Measurements from ENCODE around the gene PDLIM3.
A peak's percentile ranks its signal among the peaks of the same experiment; 100 is the strongest.
"Not testable (repeated sequence)": the region's sequence is repeated elsewhere in the genome, so short reads cannot be mapped to it uniquely, and the experiment has no call there.

The PDLIM3 gene

DNA sequence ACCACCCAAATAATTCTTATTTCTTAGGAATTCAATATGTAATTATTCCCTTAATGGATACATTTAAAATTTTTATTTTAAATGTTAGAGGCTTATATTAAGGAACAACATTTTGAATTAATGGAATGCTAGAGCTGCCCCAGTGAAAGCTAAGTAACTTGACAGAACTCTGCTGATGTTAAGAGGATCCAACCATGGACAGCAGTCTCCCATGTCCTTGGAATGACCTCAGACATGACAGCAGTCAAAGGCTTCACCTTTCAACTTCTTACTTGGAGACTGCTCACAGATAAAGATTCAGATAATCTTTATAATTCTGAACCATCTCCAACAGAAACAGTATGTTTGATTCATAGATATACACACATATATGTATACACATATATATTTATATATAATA lies 17.2 kb downstream of the PDLIM3 start:
- DNase-seq = no peak

- no peak for DNase-seq
Observed at GRCh38 chr4:185515248-185515647, 20.1 kb downstream of the PDLIM3 start.

- DNase-seq = no peak
Observed at GRCh38 chr4:185514182-185514697, 21.1 kb downstream of the PDLIM3 start.

- no peak for DNase-seq
Observed at GRCh38 chr4:185513489-185514181, 21.7 kb downstream of the PDLIM3 start.

- DNase-seq = no peak
Observed at GRCh38 chr4:185512516-185512915, 22.8 kb downstream of the PDLIM3 start.

DNA sequence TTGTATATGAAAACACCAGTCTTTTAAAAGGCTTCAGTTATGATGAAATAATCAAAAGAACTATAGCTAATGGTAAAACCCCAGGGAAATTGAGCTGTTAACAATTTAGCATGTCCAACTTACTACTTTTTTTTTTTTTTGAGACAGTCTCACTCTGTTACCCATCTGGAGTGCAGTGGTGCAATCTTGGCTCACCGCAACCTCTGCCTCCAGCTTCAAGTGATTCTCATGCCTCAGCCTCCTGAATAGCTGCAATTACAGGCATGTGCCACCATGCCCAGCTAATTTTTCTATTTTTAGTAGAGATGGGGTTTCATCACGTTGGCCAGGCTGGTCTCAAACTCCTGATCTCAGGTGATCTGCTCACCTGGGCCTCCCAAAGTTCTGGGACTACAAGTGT lies 24.1 kb downstream of the PDLIM3 start:
- DNase-seq = not testable (repeated sequence)

DNA sequence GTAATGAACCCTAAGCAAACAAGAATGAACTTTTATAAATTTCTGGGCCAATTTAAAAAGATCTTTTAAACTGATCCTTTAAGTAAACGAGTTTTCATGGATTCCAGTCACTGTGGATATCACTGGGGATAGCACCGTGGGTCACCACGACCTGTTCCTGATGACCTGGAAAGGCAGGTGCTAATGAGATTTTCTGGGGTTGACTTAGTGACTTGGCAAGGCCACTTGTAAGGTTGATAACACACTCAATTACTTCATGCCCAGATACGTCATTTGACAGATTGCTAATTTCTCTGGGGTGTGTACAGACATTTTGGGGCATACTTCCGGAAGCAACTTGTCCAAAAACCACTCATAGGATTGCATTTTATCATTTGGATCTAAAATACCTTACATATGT lies 24.5 kb downstream of the PDLIM3 start:
- no peak for DNase-seq

DNA sequence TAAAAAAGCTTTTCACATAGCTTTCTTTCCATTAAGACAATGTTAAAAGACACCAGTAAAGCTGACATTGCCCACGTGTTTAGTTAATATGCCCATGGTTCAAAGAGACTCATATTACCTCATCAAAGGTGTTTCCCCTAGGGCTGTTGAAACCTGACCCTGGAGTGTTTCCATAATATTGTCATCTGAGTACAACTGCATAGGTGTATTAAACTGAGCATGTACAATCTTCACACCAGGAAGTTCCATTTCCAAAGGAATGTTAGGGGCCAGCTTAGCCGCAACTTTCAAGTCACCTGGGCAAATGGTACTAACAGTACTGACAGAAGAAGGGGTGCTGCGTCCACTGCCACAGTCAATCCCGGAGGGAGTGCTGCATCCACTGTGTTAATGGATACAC lies 27.1 kb downstream of the PDLIM3 start:
- DNase-seq = no peak

DNA sequence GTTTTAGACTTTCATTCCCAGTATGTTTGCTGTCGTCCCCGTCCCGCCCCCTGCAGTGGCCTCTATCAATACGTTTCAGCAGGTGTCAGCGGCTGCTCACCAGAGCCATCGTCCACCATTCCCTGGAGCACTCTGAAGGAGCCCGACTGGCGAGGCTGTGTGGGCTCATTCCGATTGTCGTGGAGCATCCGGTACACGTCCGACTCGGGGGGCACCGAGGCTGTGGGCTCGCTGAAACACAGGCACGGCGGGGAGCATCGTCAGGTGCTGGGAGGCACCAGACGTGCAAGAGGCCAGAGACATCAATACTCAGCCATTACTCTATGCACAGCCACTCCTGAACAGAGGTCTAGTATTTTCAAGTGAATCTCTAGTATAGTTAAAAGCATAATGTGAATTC lies 28.9 kb downstream of the PDLIM3 start:
- no peak for DNase-seq

GRCh38 chr4:185504098-185505047 lies 30.9 kb downstream of the PDLIM3 start:
- DNase-seq = no peak

- DNase-seq = no peak
Observed at GRCh38 chr4:185502386-185502785, 32.9 kb downstream of the PDLIM3 start.

DNA sequence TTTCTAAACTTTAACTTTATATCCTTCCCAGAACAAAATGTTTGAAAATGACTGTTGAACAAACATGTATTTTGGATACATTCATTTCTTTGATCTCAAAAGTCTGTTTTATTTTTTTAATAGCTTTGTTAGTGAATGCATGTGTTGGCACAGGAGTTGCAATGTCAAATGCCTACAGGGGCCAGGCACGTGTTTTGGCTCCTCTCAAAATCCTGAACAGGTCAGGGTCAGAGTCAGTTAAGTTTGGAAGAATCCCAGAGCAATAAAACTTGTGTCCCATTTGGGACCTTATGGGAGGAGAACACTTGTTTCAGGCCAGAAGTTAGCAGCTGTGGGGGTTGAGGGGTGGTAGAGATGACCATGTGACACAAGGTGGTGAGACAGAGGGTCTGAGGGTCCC lies 34.7 kb downstream of the PDLIM3 start:
- no peak for DNase-seq

- DNase-seq = no peak
Observed at GRCh38 chr4:185500035-185500434, 35.3 kb downstream of the PDLIM3 start.

DNA sequence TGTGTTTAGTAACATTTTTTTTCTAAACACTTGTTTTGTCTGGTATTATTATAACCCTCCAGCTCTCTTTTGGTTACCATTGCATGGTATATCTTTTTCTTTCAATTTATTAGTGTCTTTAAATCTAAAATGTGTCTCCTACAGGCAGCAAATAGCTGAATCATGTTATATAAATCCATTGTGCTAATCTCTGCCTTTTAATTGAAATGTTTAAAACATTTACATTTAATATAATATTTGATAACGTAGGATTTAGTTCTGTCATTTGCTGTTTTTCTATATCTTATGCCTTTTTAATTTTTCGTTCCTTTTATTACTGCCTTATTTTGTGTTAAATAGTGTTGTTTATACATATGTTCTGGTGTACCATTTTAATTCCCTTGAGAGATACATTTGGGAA lies 46.7 kb downstream of the PDLIM3 start:
- DNase-seq = no peak

GRCh38 chr4:185481401-185481800 lies 53.9 kb downstream of the PDLIM3 start:
- no peak for DNase-seq

GRCh38 chr4:185480016-185480732 lies 55.1 kb downstream of the PDLIM3 start:
- no peak for DNase-seq

DNA sequence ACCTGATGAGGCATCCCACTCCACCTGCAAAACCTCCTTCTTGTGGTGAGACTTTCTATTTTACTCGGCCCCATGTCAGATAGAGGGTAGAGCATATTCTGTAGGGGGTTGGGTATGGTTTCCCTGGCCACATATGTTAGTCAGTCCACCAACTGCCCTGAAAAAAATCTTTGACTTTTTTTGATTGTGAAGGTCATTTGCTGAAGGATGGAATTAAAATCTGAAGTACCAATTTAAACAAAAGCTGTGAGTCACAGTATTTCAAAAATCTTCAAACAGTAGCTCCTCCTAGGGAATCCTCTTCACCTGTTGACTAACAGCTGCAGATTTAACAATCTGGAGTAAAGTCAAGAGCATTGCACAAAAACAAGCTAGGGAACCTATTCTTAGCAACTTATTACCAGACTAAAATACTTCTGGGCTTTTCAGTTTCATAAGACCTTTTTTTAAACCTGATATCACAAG lies 55.8 kb downstream of the PDLIM3 start:
- no peak for DNase-seq

- no peak for DNase-seq
Observed at GRCh38 chr4:185473247-185473646, 62.1 kb downstream of the PDLIM3 start.

- no peak for DNase-seq
Observed at GRCh38 chr4:185472103-185472542, 63.2 kb downstream of the PDLIM3 start.

GRCh38 chr4:185471235-185472102 lies 63.8 kb downstream of the PDLIM3 start, which contains the start of gene CCDC110:
CCDC110 (minus strand) TSS chr4:185471733; CDS start chr4:185471683, 50 bp downstream.
- DNase-seq = peak; percentile 93

DNA sequence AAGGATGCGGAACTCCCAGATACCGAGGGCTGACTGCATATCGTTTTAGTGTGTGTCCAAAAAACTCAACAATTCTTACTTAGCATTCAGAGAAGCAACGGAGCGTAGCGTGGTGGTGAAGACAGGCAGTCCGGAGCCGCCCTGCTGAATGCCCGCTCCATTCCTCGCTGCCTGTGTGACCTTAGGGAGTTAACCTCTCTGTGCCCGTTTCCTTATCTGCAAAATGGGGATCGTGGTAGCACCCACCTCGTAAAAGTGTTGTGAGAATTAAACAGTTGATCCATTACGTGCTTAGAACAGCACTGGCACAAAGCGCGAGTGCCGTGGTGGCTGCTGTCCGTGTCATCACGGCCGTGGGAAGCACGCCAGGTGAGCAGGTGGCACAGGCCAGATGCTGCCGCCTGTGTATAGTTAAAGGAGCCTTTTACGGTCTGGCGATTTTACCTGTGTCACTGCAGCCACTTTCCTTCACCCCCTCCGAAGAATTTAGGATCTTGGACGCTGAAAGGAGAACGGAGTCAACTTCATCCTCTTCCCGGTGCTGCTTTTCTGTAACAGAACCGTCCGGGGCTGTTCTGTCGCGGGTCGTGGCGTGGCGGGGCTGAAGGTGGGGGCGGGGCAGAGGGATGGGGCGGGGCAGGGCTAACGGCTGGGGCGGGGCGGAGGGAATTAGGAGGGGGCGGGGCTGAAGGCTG lies 64.7 kb downstream of the PDLIM3 start:
- peak; percentile 78 for DNase-seq

Measured in retina (tissue), 1 donor.